Left renal cortex interstitium (tissue), 4 donors: ENCODE results near the gene KCTD7. TPM values are rescaled to one million over a fixed set of nuclear protein-coding genes. Genes with fewer than 3 reads are reported as not detected.
"Not testable (repeated sequence)": the region's sequence is repeated elsewhere in the genome, so short reads cannot be mapped to it uniquely, and the experiment has no call there.

Source experiments
- DNase-seq, 4 donors: peaks; one replicate each; pipeline ENCODE4 v3.0.0-alpha.2; 2013; ENCODE audit warnings: low read depth in 4 of 4, low spot score in 2 of 4, missing footprints in 1 of 4
- polyA plus RNA-seq, 4 donors: library from polyadenylated mRNA; unstranded; fragments of 120-200 nt; gene quantifications; one replicate each; pipeline ENCODE4 v1.2.1, GENCODE V29; 2013; ENCODE audit not compliant: insufficient read length in 4 of 4

The KCTD7 gene
- polyA plus RNA-seq, 4 donors: 18.2 to 31.2 (median 25.2) TPM

- no peak for DNase-seq
Measured at GRCh38 chr7:66643395-66643794, 14.7 kb downstream of the KCTD7 start.

- DNase-seq: not testable (repeated sequence)
Measured at GRCh38 chr7:66651026-66651425, 22.3 kb downstream of the KCTD7 start.

- DNase-seq: peak in 1 of 4 donors; percentile 21
Measured at GRCh38 chr7:66653719-66654274, 25.1 kb downstream of the KCTD7 start.

GRCh38 chr7:66654275-66655112, 25.8 kb downstream of the KCTD7 start:
- DNase-seq: peak; percentile 92 to 98 (median 96)

- DNase-seq: peak in 1 of 4 donors; percentile 9
Measured at GRCh38 chr7:66655113-66655806, 26.6 kb downstream of the KCTD7 start.

GRCh38 chr7:66655826-66656485, 27.3 kb downstream of the KCTD7 start:
- DNase-seq: not testable (repeated sequence)

GRCh38 chr7:66657798-66658197, 29.1 kb downstream of the KCTD7 start:
- no peak for DNase-seq

- no peak for DNase-seq
Measured at GRCh38 chr7:66662646-66663264, 34.1 kb downstream of the KCTD7 start.

GRCh38 chr7:66664590-66665293, 36.1 kb downstream of the KCTD7 start:
- DNase-seq: peak in 1 of 4 donors; percentile 34

GRCh38 chr7:66666313-66666952, 37.8 kb downstream of the KCTD7 start:
- no peak for DNase-seq

GRCh38 chr7:66667023-66667728, 38.5 kb downstream of the KCTD7 start:
- no peak for DNase-seq

- DNase-seq: no peak
Measured at GRCh38 chr7:66668112-66668511, 39.4 kb downstream of the KCTD7 start.

- no peak for DNase-seq
Measured at GRCh38 chr7:66668677-66669076, 40.0 kb downstream of the KCTD7 start.

- DNase-seq: no peak
Measured at GRCh38 chr7:66669088-66669487, 40.4 kb downstream of the KCTD7 start.

- no peak for DNase-seq
Measured at GRCh38 chr7:66669496-66669895, 40.8 kb downstream of the KCTD7 start.

- no peak for DNase-seq
Measured at GRCh38 chr7:66671034-66671433, 42.4 kb downstream of the KCTD7 start.

GRCh38 chr7:66671486-66671885, 42.8 kb downstream of the KCTD7 start:
- not testable (repeated sequence) for DNase-seq

- not testable (repeated sequence) for DNase-seq
Measured at GRCh38 chr7:66672432-66673123, 43.9 kb downstream of the KCTD7 start.
